Lower lobe of right lung (tissue), 2 donors: Measurements from ENCODE around the gene CTSW. TPM values are rescaled to one million over a fixed set of nuclear protein-coding genes. Genes with fewer than 3 reads are reported as not detected.

Experiments
- ATAC-seq, 2 donors: fragments of 200-7000 bp; cut with Tn5 transposase; one replicate each; pipeline ENCODE4 v1.9.1; 2020 to 2022; ENCODE audit warnings: mild to moderate bottlenecking in 2 of 2, moderate library complexity in 2 of 2
- DNase-seq: peaks from one replicate; pipeline ENCODE4 v3.0.0-alpha.2; 2020
- H3K27ac ChIP-seq: fragments of 200-600 bp; one replicate; pipeline ENCODE4 v1.8.0; 2022
- H3K27me3 ChIP-seq: fragments of 200-600 bp; one replicate; pipeline ENCODE4 v1.8.0; 2022; ENCODE audit warnings: low read depth
- H3K36me3 ChIP-seq: fragments of 200-600 bp; one replicate; pipeline ENCODE4 v1.8.0; 2022; ENCODE audit warnings: mild to moderate bottlenecking
- H3K4me1 ChIP-seq: fragments of 200-600 bp; one replicate; pipeline ENCODE4 v1.8.0; 2022
- H3K4me3 ChIP-seq: fragments of 200-600 bp; one replicate; pipeline ENCODE4 v1.8.0; 2022; ENCODE audit warnings: mild to moderate bottlenecking
- H3K9me3 ChIP-seq: fragments of 200-600 bp; one replicate; pipeline ENCODE4 v1.8.0; 2022
- CTCF ChIP-seq: fragments of 200-600 bp; IDR thresholded peaks from one replicate; pipeline ENCODE4 v1.8.0; 2022; ENCODE audit warnings: antibody characterized with exemption, mild to moderate bottlenecking
- intact Hi-C: fragments of 100-400 bp; cut with DNase I; formaldehyde crosslinking; loops from one replicate; pipeline ENCODE4 v1.11.0; 2022
- total RNA-seq: library from RNA; stranded (reverse); fragmentation: NEBNext Ultra II Directional; extraction: Animal tissue kit (Norgen Biotek cat#: 25700); gene quantifications from one replicate; pipeline ENCODE4 v1.2.1, GENCODE V29; 2021
- donor health status: DM: no; HTN: yes; CAD: no; lungs with severe emphysema.

CTSW gene
- total RNA-seq, 1 donor from 2014 or later, result 20.6 TPM

GRCh38 chr11:65872586-65873317 is 6.9 kb upstream of the CTSW start, which contains the start of gene EFEMP2:
Gene EFEMP2, minus strand, starts transcription at chr11:65872800. Its CDS starts 446 bp downstream, at chr11:65872354.
- peak; percentile 64 for DNase-seq
- intact Hi-C loops, result no loop called here
- no peak for TF ChIP-seq CTCF
- Histone ChIP-seq H3K36me3 (peaks cover 17% of the 10 kb centered on the region), H3K27ac (peak within 1 kb of the TSS; percentile 87), H3K9me3 (no peaks in the 10 kb centered on the region), H3K27me3 (no peaks in the 10 kb centered on the region), H3K4me1 (peaks cover 26% of the 10 kb centered on the region), H3K4me3 (peak within 1 kb of the TSS; percentile 62)
- peak; percentile 40 to 54 for ATAC-seq

- DNase-seq (peak; percentile 96), ATAC-seq (peak; percentile 97)
- no peaks in the 10 kb centered on the region for H3K27me3 ChIP-seq
- peaks cover 9% of the 10 kb centered on the region for H3K36me3 ChIP-seq
- no peak for TF ChIP-seq CTCF
- peak overlapping the region; percentile 87 for H3K27ac ChIP-seq
- peaks cover 26% of the 10 kb centered on the region for H3K4me1 ChIP-seq
- no peaks in the 10 kb centered on the region for H3K9me3 ChIP-seq
- peak overlapping the region; percentile 62 for H3K4me3 ChIP-seq
- intact Hi-C loops, result no loop called here
Measured at GRCh38 chr11:65873318-65874156, 6.1 kb upstream of the CTSW start.

GRCh38 chr11:65880027-65880426 is 390 bp downstream of the CTSW start:
- no peaks in the 10 kb centered on the region for H3K27me3 ChIP-seq
- H3K36me3 ChIP-seq, result peaks cover 27% of the 10 kb centered on the region
- peak overlapping the region; percentile 36 for H3K27ac ChIP-seq
- ATAC-seq (no peak), DNase-seq (no peak)
- intact Hi-C loops, result loop anchor here (10.0 kb wide), 1 partner anchor 105 kb away; no protein-coding TSS in a partner anchor
- TF ChIP-seq CTCF, result no peak
- peak overlapping the region; percentile 24 for H3K4me3 ChIP-seq
- H3K4me1 ChIP-seq, result peaks cover 7% of the 10 kb centered on the region
- H3K9me3 ChIP-seq, result no peaks in the 10 kb centered on the region

- ATAC-seq (no peak), DNase-seq (peak; percentile 34)
- no peaks in the 10 kb centered on the region for H3K9me3 ChIP-seq
- peaks cover 7% of the 10 kb centered on the region for H3K4me1 ChIP-seq
- peaks cover 36% of the 10 kb centered on the region for H3K36me3 ChIP-seq
- TF ChIP-seq CTCF, result no peak
- intact Hi-C loops, result loop anchor here (10.0 kb wide), 1 partner anchor 104 kb away; no protein-coding TSS in a partner anchor
- no peaks in the 10 kb centered on the region for H3K27me3 ChIP-seq
- no peak overlapping the region for H3K27ac ChIP-seq
- H3K4me3 ChIP-seq, result no peak overlapping the region
Measured at GRCh38 chr11:65880844-65881421, 1.3 kb downstream of the CTSW start.
